ENCODE measurements around the gene DAG1. TPM values are rescaled to one million over a fixed set of nuclear protein-coding genes. Genes with fewer than 3 reads are reported as not detected.
A peak's percentile ranks its signal among the peaks of the same experiment; 100 is the strongest.

The DAG1 gene
- total and polyA plus RNA-seq, 2 donors (not counting 1 experiment from before 2014, with no cell fraction given) = 48.7 TPM

DNA sequence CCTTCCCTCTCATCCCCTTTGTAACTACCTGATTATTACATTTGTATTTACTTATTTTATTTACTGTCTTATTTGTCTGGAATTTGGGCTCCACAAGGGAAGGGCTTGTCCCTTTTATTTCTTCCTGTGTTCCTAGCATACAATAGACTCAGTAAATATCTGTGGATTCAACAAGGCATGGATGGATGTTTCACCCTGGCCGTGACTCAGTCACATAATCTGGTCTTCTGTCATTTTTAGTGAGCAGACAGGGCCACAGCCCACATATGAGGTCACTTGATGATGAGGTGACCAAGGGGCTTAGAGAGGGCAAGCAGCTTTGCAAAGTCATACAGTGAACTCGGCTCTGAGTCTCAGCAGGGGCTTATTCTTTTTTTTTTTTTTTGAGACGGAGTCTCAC, 7.8 kb upstream of the DAG1 start:
- no peaks in the 10 kb centered on the region for H3K79me2 ChIP-seq (ENCODE audit: control insufficient read depth, insufficient read depth, low read length)
- peaks cover 9% of the 10 kb centered on the region for H3K4me1 ChIP-seq (ENCODE audit: control insufficient read depth, extremely low read depth, insufficient read depth, low read length)
- no peak overlapping the region for H3K4me3 ChIP-seq (replicated peaks in 1 of 4; ENCODE audit: control extremely low read depth in 1 of 4, insufficient read depth in 1 of 4, low read depth in 3 of 4, low read length in 4 of 4)
- no peak overlapping the region for H3K27ac ChIP-seq (ENCODE audit: insufficient read depth, low read length)
- TF ChIP-seq, protein P1, sequence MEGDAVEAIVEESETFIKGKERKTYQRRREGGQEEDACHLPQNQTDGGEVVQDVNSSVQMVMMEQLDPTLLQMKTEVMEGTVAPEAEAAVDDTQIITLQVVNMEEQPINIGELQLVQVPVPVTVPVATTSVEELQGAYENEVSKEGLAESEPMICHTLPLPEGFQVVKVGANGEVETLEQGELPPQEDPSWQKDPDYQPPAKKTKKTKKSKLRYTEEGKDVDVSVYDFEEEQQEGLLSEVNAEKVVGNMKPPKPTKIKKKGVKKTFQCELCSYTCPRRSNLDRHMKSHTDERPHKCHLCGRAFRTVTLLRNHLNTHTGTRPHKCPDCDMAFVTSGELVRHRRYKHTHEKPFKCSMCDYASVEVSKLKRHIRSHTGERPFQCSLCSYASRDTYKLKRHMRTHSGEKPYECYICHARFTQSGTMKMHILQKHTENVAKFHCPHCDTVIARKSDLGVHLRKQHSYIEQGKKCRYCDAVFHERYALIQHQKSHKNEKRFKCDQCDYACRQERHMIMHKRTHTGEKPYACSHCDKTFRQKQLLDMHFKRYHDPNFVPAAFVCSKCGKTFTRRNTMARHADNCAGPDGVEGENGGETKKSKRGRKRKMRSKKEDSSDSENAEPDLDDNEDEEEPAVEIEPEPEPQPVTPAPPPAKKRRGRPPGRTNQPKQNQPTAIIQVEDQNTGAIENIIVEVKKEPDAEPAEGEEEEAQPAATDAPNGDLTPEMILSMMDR (conservative IDR thresholded peaks at IDR 0.05 in 1 of 2, IDR thresholded peaks at IDR 0.05 in 1 of 2; ENCODE audit: low read depth in 1 of 2, low read length in 2 of 2) = no peak
- TF ChIP-seq EZH2 (IDR thresholded peaks at IDR 0.05; ENCODE audit: low read length, missing control alignments) = no peak
- H2AFZ ChIP-seq (ENCODE audit: low read length) = no peak overlapping the region
- no peaks in the 10 kb centered on the region for H3K36me3 ChIP-seq (ENCODE audit: control insufficient read depth, insufficient read depth, low read length)
- no peaks in the 10 kb centered on the region for H3K9me3 ChIP-seq (ENCODE audit: control insufficient read depth, insufficient read depth, low read depth, low read length)
- no peaks in the 10 kb centered on the region for H4K20me1 ChIP-seq (ENCODE audit: control insufficient read depth, extremely low read depth, insufficient read depth, low read length)
- DNase-seq (ENCODE audit: low read depth in 2 of 2) = peak in 1 of 2 donors; percentile 74
- no peak overlapping the region for H3K4me2 ChIP-seq (ENCODE audit: extremely low read depth, insufficient read depth, low read length)
- H3K9ac ChIP-seq (ENCODE audit: insufficient read depth, low read length) = no peak overlapping the region
- H3K27me3 ChIP-seq (ENCODE audit: control insufficient read depth, insufficient read depth, low read length) = no peaks in the 10 kb centered on the region

DNA sequence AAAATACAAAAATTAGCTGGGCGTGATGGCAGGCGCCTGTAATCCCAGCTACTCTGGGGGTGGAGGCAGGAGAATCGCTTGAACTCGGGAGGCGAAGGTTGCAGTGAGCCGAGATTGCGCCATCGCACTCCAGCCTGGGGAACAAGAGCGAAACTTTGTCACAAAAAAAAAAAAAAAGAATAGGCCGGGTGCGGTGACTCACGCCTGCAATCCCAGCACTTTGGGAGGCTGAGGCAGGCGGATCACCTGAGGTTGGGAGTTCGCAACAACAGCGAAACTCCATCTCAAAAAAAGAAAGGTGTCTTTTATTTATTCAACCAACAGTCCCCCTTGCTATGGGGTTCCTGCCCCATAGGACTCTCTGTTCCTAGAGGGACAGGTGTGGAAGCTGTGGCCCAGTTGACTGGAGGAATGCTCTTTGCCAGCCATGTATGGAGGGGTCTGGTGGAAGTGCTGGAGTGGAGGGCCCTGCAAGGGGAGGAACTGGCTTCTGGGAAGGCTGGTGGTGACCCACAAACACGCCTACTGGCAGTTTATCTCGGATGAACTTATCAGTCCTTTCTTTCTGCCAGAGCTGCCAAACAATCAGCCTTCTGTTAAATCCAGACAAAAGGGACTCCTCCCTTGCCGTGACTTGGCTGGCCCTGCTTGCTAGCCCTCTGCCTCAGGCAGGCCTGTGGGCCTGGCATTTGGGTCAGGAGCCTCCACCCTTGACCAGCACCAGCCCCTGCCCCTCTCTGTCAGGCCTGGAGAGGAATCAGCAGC, 4.6 kb upstream of the DAG1 start:
- TF ChIP-seq EZH2 (IDR thresholded peaks at IDR 0.05; ENCODE audit: low read length, missing control alignments) = no peak
- TF ChIP-seq, protein P1 (conservative IDR thresholded peaks at IDR 0.05 in 1 of 2, IDR thresholded peaks at IDR 0.05 in 1 of 2; ENCODE audit: low read depth in 1 of 2, low read length in 2 of 2) = no peak
- Histone ChIP-seq H3K9me3 (ENCODE audit: control insufficient read depth, insufficient read depth, low read depth, low read length) (no peaks in the 10 kb centered on the region), H4K20me1 (ENCODE audit: control insufficient read depth, extremely low read depth, insufficient read depth, low read length) (no peaks in the 10 kb centered on the region), H3K9ac (ENCODE audit: insufficient read depth, low read length) (no peak overlapping the region), H3K79me2 (ENCODE audit: control insufficient read depth, insufficient read depth, low read length) (no peaks in the 10 kb centered on the region), H2AFZ (ENCODE audit: low read length) (no peak overlapping the region), H3K4me1 (ENCODE audit: control insufficient read depth, extremely low read depth, insufficient read depth, low read length) (peaks cover 19% of the 10 kb centered on the region), H3K36me3 (ENCODE audit: control insufficient read depth, insufficient read depth, low read length) (no peaks in the 10 kb centered on the region), H3K4me3 (replicated peaks in 1 of 4; ENCODE audit: control extremely low read depth in 1 of 4, insufficient read depth in 1 of 4, low read depth in 3 of 4, low read length in 4 of 4) (no peak overlapping the region), H3K27ac (ENCODE audit: insufficient read depth, low read length) (no peak overlapping the region), H3K27me3 (ENCODE audit: control insufficient read depth, insufficient read depth, low read length) (no peaks in the 10 kb centered on the region), H3K4me2 (ENCODE audit: extremely low read depth, insufficient read depth, low read length) (no peak overlapping the region)
- DNase-seq (ENCODE audit: low read depth in 2 of 2) = peak in 1 of 2 donors; percentile 51

DNA sequence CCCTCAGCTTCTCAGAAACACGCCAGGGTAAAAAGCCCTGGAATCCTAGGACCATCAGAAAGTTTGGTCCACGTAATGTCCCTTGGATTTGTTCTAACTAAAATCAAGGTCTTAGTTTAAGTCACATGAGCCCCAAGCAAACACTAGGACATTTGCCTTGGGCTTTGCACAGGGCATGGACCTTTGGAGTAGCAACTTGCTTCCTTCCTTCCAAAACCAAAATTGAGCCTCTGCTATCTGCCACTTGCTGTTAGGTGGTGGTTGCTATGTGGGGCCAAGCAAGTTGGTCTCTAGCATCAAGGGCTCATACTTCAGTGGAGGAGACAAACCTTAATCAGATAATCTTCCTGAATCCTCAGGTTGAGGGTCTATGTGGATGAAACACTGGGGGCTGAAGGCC, 4.0 kb upstream of the DAG1 start:
- Histone ChIP-seq H4K20me1 (ENCODE audit: control insufficient read depth, extremely low read depth, insufficient read depth, low read length) (no peaks in the 10 kb centered on the region), H3K27ac (ENCODE audit: insufficient read depth, low read length) (no peak overlapping the region), H3K36me3 (ENCODE audit: control insufficient read depth, insufficient read depth, low read length) (no peaks in the 10 kb centered on the region), H3K9me3 (ENCODE audit: control insufficient read depth, insufficient read depth, low read depth, low read length) (no peaks in the 10 kb centered on the region), H3K27me3 (ENCODE audit: control insufficient read depth, insufficient read depth, low read length) (no peaks in the 10 kb centered on the region), H3K79me2 (ENCODE audit: control insufficient read depth, insufficient read depth, low read length) (peaks cover 1% of the 10 kb centered on the region), H3K4me1 (ENCODE audit: control insufficient read depth, extremely low read depth, insufficient read depth, low read length) (peaks cover 18% of the 10 kb centered on the region), H3K4me3 (replicated peaks in 1 of 4; ENCODE audit: control extremely low read depth in 1 of 4, insufficient read depth in 1 of 4, low read depth in 3 of 4, low read length in 4 of 4) (no peak overlapping the region), H3K4me2 (ENCODE audit: extremely low read depth, insufficient read depth, low read length) (no peak overlapping the region), H3K9ac (ENCODE audit: insufficient read depth, low read length) (no peak overlapping the region), H2AFZ (ENCODE audit: low read length) (no peak overlapping the region)
- DNase-seq (ENCODE audit: low read depth in 2 of 2) = no peak
- TF ChIP-seq, protein P1 (conservative IDR thresholded peaks at IDR 0.05 in 1 of 2, IDR thresholded peaks at IDR 0.05 in 1 of 2; ENCODE audit: low read depth in 1 of 2, low read length in 2 of 2) = no peak
- TF ChIP-seq EZH2 (IDR thresholded peaks at IDR 0.05; ENCODE audit: low read length, missing control alignments) = no peak
